ENCODE data around the gene TRIM52.
"Not testable (repeated sequence)": the region's sequence is repeated elsewhere in the genome, so short reads cannot be mapped to it uniquely, and the experiment has no call there.

Gene TRIM52

DNA sequence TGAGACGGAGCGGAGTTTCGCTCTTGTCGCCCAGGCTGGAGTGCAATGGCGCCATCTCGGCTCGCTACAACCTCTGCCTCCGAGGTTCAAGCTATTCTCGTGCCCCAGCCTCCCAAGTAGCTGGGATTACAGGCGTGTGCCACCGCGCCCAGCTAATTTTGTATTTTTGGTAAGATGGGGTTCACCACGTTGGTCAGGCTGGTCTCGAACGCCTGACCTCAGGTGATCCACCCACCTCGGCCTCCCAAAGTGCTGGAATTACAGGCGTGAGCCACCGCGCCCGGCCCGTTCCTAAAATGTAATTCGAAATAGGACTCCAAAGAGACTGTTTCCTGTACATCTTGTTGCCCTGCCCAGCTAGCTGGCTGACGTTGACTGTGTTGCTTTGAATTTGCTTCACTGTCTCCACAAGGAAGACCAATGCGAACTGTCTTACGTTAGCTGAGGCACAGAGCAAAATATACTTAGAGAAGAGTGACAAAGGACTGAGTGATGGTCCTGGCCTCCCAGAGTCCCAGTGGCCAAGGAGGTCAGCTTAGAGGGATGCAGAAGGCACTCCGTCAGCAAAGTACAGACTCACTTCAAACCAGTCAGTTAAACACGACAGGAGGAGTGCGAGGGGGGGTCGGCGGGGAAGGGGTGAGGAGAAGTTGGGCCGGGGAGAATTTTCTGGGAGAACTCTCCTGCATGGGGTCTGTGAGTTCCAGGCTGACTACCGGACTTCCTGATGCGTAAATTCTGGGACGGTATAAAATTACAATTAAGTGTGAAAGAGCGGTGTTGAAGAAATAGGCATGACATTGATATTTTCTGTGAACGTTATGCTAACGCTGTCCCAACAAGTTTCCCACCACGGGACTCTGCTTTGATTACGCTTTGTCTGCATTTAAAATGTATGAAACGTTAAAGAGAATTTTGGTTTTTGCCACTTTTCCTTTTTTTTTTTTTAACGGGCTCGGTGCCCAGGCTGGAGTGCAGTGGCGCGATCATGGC is 44.6 kb downstream of the TRIM52 start:
- DNase-seq (ENCODE audit: low spot score) = peak; percentile 23

- not testable (repeated sequence) for DNase-seq (ENCODE audit: low spot score)
Observed at GRCh38 chr5:181214249-181214648, 46.7 kb downstream of the TRIM52 start.

GRCh38 chr5:181212934-181213333 is 48.0 kb downstream of the TRIM52 start:
- DNase-seq (ENCODE audit: low spot score) = no peak

- no peak for DNase-seq (ENCODE audit: low spot score)
Observed at GRCh38 chr5:181212080-181212479, 48.9 kb downstream of the TRIM52 start.

- DNase-seq (ENCODE audit: low spot score) = no peak
Observed at GRCh38 chr5:181211208-181211607, 49.7 kb downstream of the TRIM52 start.

DNA sequence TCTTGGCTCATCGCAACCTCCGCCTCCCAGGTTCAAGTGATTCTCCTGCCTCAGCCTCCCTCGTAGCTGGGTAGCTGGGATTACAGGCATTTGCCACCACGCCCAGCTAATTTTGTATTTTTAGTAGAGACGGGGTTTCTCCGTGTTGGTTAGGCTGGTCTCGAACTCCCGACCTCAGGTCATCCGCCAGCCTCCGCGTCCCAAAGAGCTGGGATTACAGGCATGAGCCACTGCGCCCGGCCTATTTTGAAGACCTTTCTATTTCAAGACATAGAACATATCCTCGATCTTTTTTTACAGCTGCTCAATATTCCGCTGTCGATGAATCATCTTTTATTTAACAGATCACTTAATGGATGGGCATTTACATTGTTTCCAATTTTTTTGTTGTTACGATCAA is 50.2 kb downstream of the TRIM52 start:
- DNase-seq (ENCODE audit: low spot score) = not testable (repeated sequence)

DNA sequence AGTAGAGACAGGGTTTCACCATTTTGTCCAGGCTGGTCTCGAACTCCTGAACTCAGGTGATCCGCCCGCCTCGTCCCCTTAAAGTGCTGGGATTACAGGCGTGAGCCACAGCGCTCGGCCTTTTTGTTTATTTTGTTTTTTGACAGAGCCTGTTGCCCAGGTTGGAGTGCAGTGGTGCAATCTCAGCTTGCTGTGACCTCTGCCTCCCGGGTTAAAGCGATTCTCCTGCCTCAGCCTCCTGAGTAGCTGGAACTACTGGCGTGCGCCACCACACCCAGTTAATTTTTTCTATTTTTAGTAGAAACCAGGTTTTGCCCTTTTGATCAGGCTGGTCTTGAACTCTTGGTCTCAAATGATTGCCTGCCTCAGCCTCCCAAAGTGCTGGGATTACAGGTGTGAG is 50.8 kb downstream of the TRIM52 start:
- not testable (repeated sequence) for DNase-seq (ENCODE audit: low spot score)

- DNase-seq (ENCODE audit: low spot score) = not testable (repeated sequence)
Observed at GRCh38 chr5:181209006-181209405, 51.9 kb downstream of the TRIM52 start.

- DNase-seq (ENCODE audit: low spot score) = no peak
Observed at GRCh38 chr5:181207960-181208253, 53.0 kb downstream of the TRIM52 start.

GRCh38 chr5:181207214-181207959 is 53.6 kb downstream of the TRIM52 start:
- DNase-seq (ENCODE audit: low spot score) = peak; percentile 75

DNA sequence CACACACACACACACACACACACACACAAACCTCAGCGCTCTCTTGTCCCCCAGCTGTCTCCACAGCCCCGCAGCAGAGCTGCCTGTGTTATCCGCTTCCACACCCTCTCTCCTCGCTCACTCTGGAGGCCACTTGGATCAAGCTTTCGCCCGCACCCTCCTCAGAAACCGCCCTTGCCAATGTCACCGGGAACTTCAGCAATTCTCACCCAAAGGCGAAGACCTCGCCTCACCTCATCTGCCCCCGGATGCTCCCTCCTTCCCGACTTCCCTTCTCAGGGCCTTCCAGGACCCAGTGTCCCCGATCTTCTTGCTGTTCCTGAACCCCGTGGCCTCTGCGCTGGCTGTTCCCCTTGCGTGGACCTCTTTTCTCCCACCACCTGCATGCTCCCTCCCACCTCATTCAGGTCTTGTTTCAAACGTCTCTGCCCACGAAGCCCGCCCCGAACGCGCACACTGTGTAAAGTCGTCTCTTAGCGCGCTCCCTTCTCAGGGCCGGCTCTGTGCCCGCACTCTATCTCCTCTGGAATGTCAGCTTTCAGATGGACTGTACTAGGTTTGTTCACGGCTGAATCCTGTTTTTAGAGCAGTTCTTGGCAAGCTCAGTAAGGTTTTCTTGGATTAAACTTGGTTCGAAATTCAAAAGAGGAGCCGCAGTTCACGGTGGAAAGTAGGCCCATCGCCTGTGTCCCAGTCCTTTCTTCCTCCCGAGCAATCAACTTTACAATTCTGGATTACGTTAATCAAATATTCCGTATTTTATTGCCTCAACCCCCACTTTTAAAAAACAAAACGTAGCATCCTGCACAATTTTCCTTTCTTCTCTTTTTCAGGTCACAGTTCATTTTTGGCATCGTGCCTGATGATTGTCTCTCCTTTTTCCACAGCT is 54.9 kb downstream of the TRIM52 start:
- no peak for DNase-seq (ENCODE audit: low spot score)

Measured in hematopoietic multipotent progenitor cell treated with erythropoietin and hydrocortisone succinate and interleukin-3 and kit ligand, for 17 days (in vitro differentiated cells).